HUES48 (cell line): ENCODE measurements around the gene ENTPD7.
"Not testable (repeated sequence)": the region's sequence is repeated elsewhere in the genome, so short reads cannot be mapped to it uniquely, and the experiment has no call there.

Experiments
- H3K27ac ChIP-seq: one replicate; pipeline ENCODE4 v1.7.0; 2013; ENCODE audit warnings: low read depth, low read length, inconsistent platforms
- H3K27me3 ChIP-seq: 2 replicates; pipeline ENCODE4 v1.6.1; 2013; ENCODE audit warnings: mild to moderate bottlenecking, low read length; ENCODE audit not compliant: control insufficient read depth, insufficient read depth
- H3K36me3 ChIP-seq: 2 replicates; pipeline ENCODE4 v1.6.1; 2013; ENCODE audit warnings: low read length; ENCODE audit not compliant: control insufficient read depth, insufficient read depth
- H3K4me1 ChIP-seq: 2 replicates; pipeline ENCODE4 v1.6.1; 2013; ENCODE audit warnings: mild to moderate bottlenecking, low read length; ENCODE audit not compliant: control insufficient read depth, insufficient read depth
- H3K4me3 ChIP-seq: 2 replicates; pipeline ENCODE4 v1.5.1; 2013; ENCODE audit warnings: mild to moderate bottlenecking, low read depth, low read length
- H3K9ac ChIP-seq: 2 replicates; pipeline ENCODE4 v1.6.1; 2013; ENCODE audit warnings: mild to moderate bottlenecking, low read depth, low read length, moderate library complexity
- H3K9me3 ChIP-seq: 2 replicates; pipeline ENCODE4 v1.6.1; 2013; ENCODE audit warnings: low read length; ENCODE audit not compliant: control insufficient read depth, insufficient read depth

ENTPD7 gene

DNA sequence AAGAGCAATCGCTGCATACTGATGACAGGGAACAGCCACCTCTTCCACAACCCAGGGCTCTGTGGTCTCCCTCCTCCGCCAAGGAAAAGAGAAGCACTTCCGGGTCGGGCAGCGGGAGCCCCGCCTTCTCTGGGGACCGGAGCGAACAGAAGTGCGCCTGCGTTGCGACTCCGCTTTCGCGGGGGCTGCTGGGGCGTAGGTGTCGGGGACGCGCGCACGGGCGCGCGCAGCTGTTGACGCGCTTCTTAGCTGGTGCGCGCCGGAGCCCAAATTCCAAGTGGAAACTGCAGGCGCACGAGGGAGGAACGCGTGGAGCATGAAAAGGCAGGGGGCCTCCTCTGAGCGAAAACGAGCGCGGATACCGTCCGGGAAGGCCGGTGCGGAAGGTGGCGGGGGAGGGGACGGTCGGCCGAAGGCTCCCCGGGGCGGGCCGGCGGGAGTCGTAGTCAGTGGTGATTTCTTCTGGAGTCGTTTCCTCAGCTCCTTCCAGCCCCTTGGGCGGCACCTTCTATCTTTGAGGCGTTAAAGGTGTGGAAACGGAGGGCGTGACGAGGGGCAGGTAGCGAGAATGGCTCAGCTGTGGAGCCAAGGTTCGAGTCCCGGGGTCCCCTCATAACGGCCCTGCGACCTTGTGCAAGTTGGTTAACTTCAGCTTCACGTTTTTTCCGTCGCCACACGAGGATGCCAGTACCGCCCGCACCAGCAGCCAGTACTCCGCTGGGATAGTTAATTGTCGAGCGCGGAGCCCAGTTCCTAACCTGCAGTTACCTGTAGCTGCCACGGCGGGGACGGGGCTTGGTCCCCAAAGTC lies 72.9 kb downstream of the ENTPD7 start, which contains the start of the genes COX15 and CUTC:
TSS of gene COX15 (minus strand) at position 95 of the 810 bp plus-strand sequence. CDS start at position 17, 78 bp downstream.
TSS of gene CUTC (plus strand) at position 202 of the 810 bp plus-strand sequence. CDS start at position 317, 115 bp downstream.
- Histone ChIP-seq H3K9ac (peak within 1 kb of the TSS; percentile 88), H3K27ac (peak within 1 kb of the TSS; percentile 96), H3K4me3 (peak within 1 kb of the TSS; percentile 98), H3K36me3 (peaks cover 42% of the 10 kb centered on the region), H3K27me3 (no peaks in the 10 kb centered on the region), H3K4me1 (peaks cover 4% of the 10 kb centered on the region; the same call in 1 of the 2 replicates), H3K9me3 (no peaks in the 10 kb centered on the region)

DNA sequence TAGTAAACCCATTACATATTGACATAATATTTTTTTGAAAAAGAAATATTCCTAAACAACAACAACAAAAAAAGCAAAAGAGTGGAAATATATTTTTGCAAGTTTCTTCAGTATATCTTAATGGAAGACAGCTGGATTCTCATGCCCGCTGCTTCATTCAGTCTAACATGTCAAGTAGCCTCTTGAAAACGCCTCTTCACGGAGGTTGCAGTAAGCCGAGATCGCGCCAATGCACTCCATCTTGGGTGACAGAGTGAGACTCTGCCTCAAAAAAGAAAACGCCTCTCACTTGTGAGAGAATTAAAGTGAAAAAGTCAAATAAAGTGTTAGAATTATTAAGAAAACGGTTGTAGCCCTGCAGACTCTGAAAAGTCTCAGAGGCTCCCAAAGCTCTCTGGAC lies 74.1 kb downstream of the ENTPD7 start:
- Histone ChIP-seq H3K36me3 (peaks cover 41% of the 10 kb centered on the region), H3K9me3 (no peaks in the 10 kb centered on the region), H3K27ac (no peak overlapping the region), H3K27me3 (no peaks in the 10 kb centered on the region), H3K4me1 (peaks cover 4% of the 10 kb centered on the region; the same call in 1 of the 2 replicates), H3K4me3 (no peak overlapping the region), H3K9ac (no peak overlapping the region)

DNA sequence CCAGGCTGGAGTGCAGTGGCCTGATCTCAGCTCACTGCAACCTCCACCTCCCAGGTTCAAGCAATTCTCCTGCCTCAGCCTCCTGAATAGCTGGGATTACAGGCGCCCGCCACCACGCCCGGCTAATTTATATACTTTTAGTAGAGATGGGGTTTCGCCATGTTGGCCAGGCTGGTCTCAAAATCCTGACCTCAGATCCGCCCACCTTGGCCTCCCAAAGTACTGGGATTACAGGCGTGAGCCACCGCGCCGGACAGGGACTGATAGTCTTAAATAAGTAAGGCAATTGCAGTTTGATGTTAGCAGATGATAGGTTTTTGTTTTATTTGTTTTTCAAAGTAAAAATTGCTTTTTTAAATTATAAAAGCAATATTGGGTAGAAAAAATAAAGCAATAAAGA lies 74.8 kb downstream of the ENTPD7 start:
- H3K27ac ChIP-seq, H3K9ac ChIP-seq, H3K27me3 ChIP-seq, H3K4me1 ChIP-seq, H3K9me3 ChIP-seq, H3K4me3 ChIP-seq: not testable (repeated sequence)
- H3K36me3 ChIP-seq, result peaks cover 41% of the 10 kb centered on the region

DNA sequence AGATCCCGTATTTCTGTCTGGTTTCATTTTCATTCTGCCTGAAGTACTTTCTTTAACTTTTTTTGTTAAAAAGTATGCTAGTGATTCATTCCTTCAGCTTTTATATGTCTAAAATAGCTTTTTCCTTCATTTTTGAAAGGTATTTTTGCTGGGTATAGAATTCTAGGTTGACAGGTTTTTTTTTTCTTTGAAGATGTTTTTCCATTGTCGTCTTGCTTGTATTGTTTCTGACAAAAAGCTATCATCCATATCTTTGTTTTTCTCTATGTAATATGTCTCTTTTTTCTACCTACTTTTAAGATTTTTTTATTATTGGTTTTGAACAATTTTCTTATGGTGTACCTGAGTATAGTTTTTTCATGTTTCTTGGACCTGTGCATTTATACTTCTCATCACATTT lies 81.0 kb downstream of the ENTPD7 start:
- Histone ChIP-seq H3K9me3 (peaks cover 6% of the 10 kb centered on the region; the same call in 1 of the 2 replicates), H3K9ac (no peak overlapping the region), H3K27ac (no peak overlapping the region), H3K27me3 (no peaks in the 10 kb centered on the region), H3K4me3 (no peak overlapping the region), H3K4me1 (no peaks in the 10 kb centered on the region), H3K36me3 (peaks cover 93% of the 10 kb centered on the region)

DNA sequence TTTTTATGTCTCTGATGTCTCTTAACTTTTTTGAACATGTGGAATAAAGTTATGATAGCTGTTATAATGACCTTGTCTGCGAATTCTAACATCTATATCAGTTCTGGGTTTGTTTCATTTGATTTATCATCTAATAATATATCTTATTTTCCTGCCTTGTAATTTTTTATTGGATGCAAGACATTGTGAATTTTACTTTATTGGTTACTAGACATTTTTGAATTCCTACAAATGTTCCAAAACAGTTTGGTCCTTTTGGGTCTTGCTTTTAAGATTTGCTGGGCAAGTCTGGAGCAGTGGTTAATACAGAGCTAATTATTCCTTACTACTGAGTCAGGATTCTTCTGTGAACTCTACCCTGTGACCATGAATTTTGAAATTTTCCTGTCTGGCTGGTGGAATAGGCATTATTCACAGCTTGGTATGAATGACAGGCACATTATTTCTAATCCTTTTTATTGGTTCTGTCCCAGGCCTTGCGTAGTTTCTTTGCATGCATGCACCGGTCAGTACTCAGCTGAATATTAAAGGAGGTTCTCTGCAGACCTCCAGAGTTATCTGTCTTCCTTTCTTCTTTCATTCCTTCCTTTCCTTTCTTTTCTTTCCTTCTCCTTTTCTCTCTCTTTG lies 81.7 kb downstream of the ENTPD7 start:
- H3K36me3 ChIP-seq, result peaks cover 94% of the 10 kb centered on the region
- no peak overlapping the region for H3K27ac ChIP-seq
- H3K9me3 ChIP-seq, result peaks cover 6% of the 10 kb centered on the region; the same call in 1 of the 2 replicates

DNA sequence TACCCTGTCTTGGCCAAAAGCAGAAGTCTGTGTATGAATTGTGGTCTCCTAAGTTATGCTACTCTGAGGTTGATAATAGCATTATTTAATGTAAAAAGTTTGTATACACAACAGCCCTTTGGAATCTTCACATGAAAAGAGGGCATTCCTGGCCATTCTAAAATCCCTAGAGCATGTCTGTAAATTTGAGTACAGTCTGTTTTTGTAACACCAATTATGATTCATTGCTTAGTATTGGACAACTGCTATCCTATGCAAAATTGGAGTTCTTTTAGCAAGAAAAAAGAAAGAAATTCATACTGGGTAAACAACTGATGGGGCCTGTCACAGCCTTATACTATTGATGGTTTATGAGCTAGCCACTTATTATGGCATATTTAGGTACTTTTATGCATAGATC lies 82.9 kb downstream of the ENTPD7 start:
- H3K27ac ChIP-seq, result no peak overlapping the region
- H3K36me3 ChIP-seq, result peaks cover 94% of the 10 kb centered on the region
- H3K9ac ChIP-seq, result no peak overlapping the region
- no peak overlapping the region for H3K4me3 ChIP-seq
- H3K27me3 ChIP-seq, result no peaks in the 10 kb centered on the region
- H3K9me3 ChIP-seq, result peaks cover 6% of the 10 kb centered on the region; the same call in 1 of the 2 replicates
- no peaks in the 10 kb centered on the region for H3K4me1 ChIP-seq

More for the DNA sequence above, 81.7 kb downstream of the ENTPD7 start:
- no peaks in the 10 kb centered on the region for H3K27me3 ChIP-seq
- no peaks in the 10 kb centered on the region for H3K4me1 ChIP-seq
- H3K4me3 ChIP-seq, result no peak overlapping the region
- H3K9ac ChIP-seq, result no peak overlapping the region

DNA sequence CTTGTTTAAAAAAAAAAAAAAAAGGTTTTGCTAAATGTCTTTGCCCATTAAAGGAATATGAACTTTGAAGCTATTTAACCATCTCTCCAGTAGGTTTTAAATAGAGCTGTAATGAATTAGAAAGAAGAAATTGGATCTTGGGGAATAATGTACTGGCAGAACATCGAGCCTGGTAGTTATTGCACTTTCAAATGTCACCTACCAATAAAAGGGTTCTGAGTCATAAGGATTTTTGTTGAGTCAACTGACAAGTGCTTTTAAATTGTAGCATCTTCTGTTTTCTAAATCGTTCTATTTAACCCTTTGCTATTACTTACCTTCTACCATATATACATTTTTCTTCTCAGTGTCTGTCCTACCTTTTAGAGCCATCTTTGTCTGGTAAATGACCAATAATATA lies 83.4 kb downstream of the ENTPD7 start:
- Histone ChIP-seq H3K27ac (no peak overlapping the region), H3K27me3 (no peaks in the 10 kb centered on the region), H3K36me3 (peaks cover 94% of the 10 kb centered on the region), H3K4me1 (no peaks in the 10 kb centered on the region), H3K9ac (no peak overlapping the region), H3K9me3 (peaks cover 6% of the 10 kb centered on the region; the same call in 1 of the 2 replicates), H3K4me3 (no peak overlapping the region)

DNA sequence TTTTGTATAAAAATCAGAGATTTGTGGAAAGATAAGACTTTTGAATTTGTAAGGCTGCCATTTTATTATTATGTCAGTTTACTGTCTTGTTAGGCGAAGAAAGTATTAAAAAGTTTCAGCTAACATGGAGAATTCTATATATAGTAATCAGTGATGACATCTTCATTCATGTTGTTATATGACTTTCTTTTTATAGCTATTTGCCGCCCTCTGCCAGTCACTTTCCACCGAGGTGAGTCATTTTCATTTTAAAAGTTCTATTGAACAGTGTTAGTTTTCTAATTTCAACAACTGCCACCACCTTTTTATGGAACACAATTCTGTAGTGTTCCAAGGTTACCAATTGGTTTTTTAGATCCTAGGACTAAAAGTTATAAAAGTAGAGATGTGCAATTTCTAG lies 84.5 kb downstream of the ENTPD7 start:
- H3K36me3 ChIP-seq, result peaks cover 96% of the 10 kb centered on the region
- H3K27me3 ChIP-seq, result no peaks in the 10 kb centered on the region
- peaks cover 6% of the 10 kb centered on the region; the same call in 1 of the 2 replicates for H3K9me3 ChIP-seq
- no peak overlapping the region for H3K27ac ChIP-seq
- no peaks in the 10 kb centered on the region for H3K4me1 ChIP-seq
- no peak overlapping the region for H3K9ac ChIP-seq
- H3K4me3 ChIP-seq, result no peak overlapping the region

DNA sequence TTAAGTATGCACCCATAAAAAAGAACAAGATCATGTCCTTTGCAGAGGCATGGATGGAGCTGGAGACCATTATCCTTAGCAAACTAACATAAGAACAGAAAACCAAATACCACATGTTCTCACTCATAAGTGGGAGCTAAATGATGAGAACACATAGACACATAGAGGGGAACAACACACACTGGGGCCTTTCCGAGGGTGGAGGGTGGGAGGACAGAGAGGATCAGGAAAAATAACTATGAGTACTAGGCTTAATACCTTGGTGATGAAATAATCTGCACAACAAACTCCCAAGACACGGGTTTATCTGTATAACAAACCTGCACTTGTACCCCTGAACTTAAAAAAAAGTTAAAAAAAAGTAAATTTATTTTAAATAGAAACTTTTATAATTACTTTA lies 86.9 kb downstream of the ENTPD7 start:
- not testable (repeated sequence) for H3K27me3 ChIP-seq, H3K4me1 ChIP-seq, H3K9me3 ChIP-seq, H3K9ac ChIP-seq, H3K4me3 ChIP-seq, H3K27ac ChIP-seq
- H3K36me3 ChIP-seq, result peaks cover 96% of the 10 kb centered on the region

DNA sequence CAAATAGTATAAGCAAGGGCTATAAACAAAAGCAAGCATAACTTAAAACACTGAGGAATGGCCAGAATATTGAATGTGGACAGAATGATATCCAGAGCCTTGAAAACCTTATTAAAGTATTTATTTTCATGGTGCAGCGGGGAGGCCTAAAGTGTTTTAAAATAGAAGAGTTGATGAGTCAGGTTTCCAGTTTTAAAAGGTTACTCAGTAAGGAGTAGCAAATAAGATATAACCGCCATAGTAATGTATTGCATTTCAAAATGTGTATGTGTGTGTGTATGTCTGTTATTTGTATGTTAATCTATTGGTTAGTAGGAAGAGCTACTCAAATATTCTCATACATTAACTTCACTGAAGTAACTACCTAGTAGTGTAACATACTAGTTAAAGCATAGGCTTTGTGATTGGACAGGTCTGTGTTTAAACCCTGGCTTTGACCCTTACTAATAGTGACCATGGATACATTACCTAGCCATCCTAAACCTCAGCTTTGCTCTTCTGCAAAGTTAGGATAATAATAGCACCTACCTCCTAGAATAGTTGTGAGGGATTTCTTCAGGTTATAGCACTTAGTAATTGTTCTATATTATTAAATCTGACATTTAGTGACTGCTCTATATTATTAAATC lies 89.6 kb downstream of the ENTPD7 start:
- no peak overlapping the region for H3K4me3 ChIP-seq
- H3K9me3 ChIP-seq, result no peaks in the 10 kb centered on the region
- H3K4me1 ChIP-seq, result no peaks in the 10 kb centered on the region
- H3K9ac ChIP-seq, result no peak overlapping the region
- H3K27ac ChIP-seq, result no peak overlapping the region
- peaks cover 95% of the 10 kb centered on the region for H3K36me3 ChIP-seq
- no peaks in the 10 kb centered on the region for H3K27me3 ChIP-seq

DNA sequence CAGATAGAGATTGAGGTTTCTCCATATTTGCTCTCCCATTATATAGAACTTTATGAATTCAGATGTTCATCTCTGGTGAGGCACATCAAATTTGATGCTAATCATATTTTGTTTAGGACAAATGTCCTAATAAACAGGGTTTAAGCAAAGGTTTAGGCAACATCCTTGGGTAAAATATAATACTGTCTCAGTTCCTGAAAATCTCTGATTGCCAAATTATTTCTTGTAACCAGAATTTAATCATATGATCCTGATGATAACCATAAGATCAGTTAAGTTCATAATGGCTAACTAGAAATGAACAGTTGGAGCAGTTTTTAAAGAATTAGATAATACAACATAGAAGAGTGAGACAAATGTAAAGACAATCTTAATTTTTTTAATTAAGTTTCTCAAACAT lies 91.3 kb downstream of the ENTPD7 start:
- H3K36me3 ChIP-seq, result peaks cover 98% of the 10 kb centered on the region

More for the DNA sequence above, 91.3 kb downstream of the ENTPD7 start:
- Histone ChIP-seq H3K9me3 (no peaks in the 10 kb centered on the region), H3K27me3 (no peaks in the 10 kb centered on the region), H3K4me1 (no peaks in the 10 kb centered on the region), H3K4me3 (no peak overlapping the region), H3K27ac (no peak overlapping the region), H3K9ac (no peak overlapping the region)
